HepG2 (cell line): ENCODE results near the gene TMEM184B. TPM values are rescaled to one million over a fixed set of nuclear protein-coding genes. Genes with fewer than 3 reads are reported as not detected.

Experiments
- ATF7 ChIP-seq, 2 experiments: fragments of 450-650 bp in 1 of 2; sonication (generic) in 1 of 2; formaldehyde crosslinking in 1 of 2; IDR thresholded peaks; 2 replicates each; pipeline versions ENCODE4 v1.4.0 to v1.6.1; 2016 to 2020; ENCODE audit warnings: antibody characterized with exemption in 1 of 2, mild to moderate bottlenecking in 1 of 2, missing genetic modification reagents in 1 of 2
- BRD4 ChIP-seq: sonication (generic); formaldehyde crosslinking; IDR thresholded peaks from 2 replicates; pipeline ENCODE4 v1.4.0; 2020; ENCODE audit warnings: missing genetic modification reagents
- E2F1 ChIP-seq: sonication (generic); formaldehyde crosslinking; IDR thresholded peaks from 2 replicates; pipeline ENCODE4 v1.5.0; 2020; ENCODE audit warnings: missing genetic modification reagents
- EP300 ChIP-seq, 3 experiments: sonication (generic) in 1 of 3; formaldehyde crosslinking in 1 of 3; IDR thresholded peaks; 2 replicates each; pipeline versions ENCODE4 v1.5.1 to v1.6.1; 2011 to 2020; ENCODE audit warnings: low read depth in 2 of 3, low read length in 2 of 3, borderline replicate concordance in 1 of 3, improper control_type of control experiment in 1 of 3, mild to moderate bottlenecking in 1 of 3, missing genetic modification reagents in 1 of 3, moderate library complexity in 1 of 3
- FOXC1 ChIP-seq: sonication (generic); formaldehyde crosslinking; IDR thresholded peaks from 2 replicates; pipeline ENCODE4 v1.8.0; 2022; ENCODE audit warnings: mild to moderate bottlenecking, missing genetic modification reagents, borderline replicate concordance
- KDM3A ChIP-seq: IDR thresholded peaks from 2 replicates; pipeline ENCODE4 v1.6.1; 2018; ENCODE audit warnings: low read depth, missing compliant biosample characterization
- LCORL ChIP-seq, 2 experiments: fragments of 450-650 bp in 1 of 2; sonication (generic) in 1 of 2; formaldehyde crosslinking in 1 of 2; IDR thresholded peaks; 2 replicates each; pipeline versions ENCODE4 v1.5.0 to v1.6.1; 2017 to 2020; ENCODE audit warnings: antibody characterized with exemption in 1 of 2, missing genetic modification reagents in 1 of 2
- MTA1 ChIP-seq: sonication (generic); formaldehyde crosslinking; IDR thresholded peaks from 2 replicates; pipeline ENCODE4 v1.4.0; 2020; ENCODE audit warnings: missing genetic modification reagents, mild to moderate bottlenecking, borderline replicate concordance
- NAIF1 ChIP-seq: sonication (generic); formaldehyde crosslinking; IDR thresholded peaks from 2 replicates; pipeline ENCODE4 v1.5.0; 2020; ENCODE audit warnings: mild to moderate bottlenecking, missing genetic modification reagents, borderline replicate concordance
- NCOR1 ChIP-seq: fragments of 200-600 bp; sonication (generic); IDR thresholded peaks from 2 replicates; pipeline ENCODE4 v1.7.0; 2017; ENCODE audit warnings: antibody characterized with exemption, low read length, borderline replicate concordance
- SP1 ChIP-seq, 2 experiments: fragments of 450-650 bp in 1 of 2; sonication (generic) in 1 of 2; formaldehyde crosslinking in 1 of 2; IDR thresholded peaks; 2 replicates each; pipeline versions ENCODE4 v1.4.0 to v1.6.1; 2016 to 2020; ENCODE audit warnings: missing genetic modification reagents in 1 of 2
- SRSF1 ChIP-seq: fragments of 200-400 bp; formaldehyde crosslinking; optimal IDR thresholded peaks from 2 replicates; pipeline ENCODE3; 2017; ENCODE audit warnings: mild to moderate bottlenecking, low read depth, low read length, moderate library complexity
- ZFYVE20 ChIP-seq: sonication (generic); formaldehyde crosslinking; IDR thresholded peaks from 2 replicates; pipeline ENCODE4 v1.8.0; 2023; ENCODE audit warnings: low read depth, mild to moderate bottlenecking, moderate library complexity, missing genetic modification reagents, borderline replicate concordance
- ZMYM3 ChIP-seq: sonication (generic); formaldehyde crosslinking; IDR thresholded peaks from 2 replicates; pipeline ENCODE4 v1.5.1; 2020; ENCODE audit warnings: mild to moderate bottlenecking, missing genetic modification reagents
- ZNF12 ChIP-seq: sonication (generic); formaldehyde crosslinking; IDR thresholded peaks from 2 replicates; pipeline ENCODE4 v1.5.0; 2020; ENCODE audit warnings: missing genetic modification reagents
- ZNF263 ChIP-seq: sonication (generic); formaldehyde crosslinking; IDR thresholded peaks from 2 replicates; pipeline ENCODE4 v1.4.0; 2020; ENCODE audit warnings: missing genetic modification reagents
- ZNF331 ChIP-seq: sonication (generic); formaldehyde crosslinking; IDR thresholded peaks from 2 replicates; pipeline ENCODE4 v1.4.0; 2020; ENCODE audit warnings: missing genetic modification reagents
- ZNF382 ChIP-seq: sonication (generic); formaldehyde crosslinking; IDR thresholded peaks from 2 replicates; pipeline ENCODE4 v1.5.0; 2020; ENCODE audit warnings: missing genetic modification reagents, mild to moderate bottlenecking, borderline replicate concordance
- ZNF430 ChIP-seq: sonication (generic); formaldehyde crosslinking; IDR thresholded peaks from 2 replicates; pipeline ENCODE4 v1.9.0; 2021; ENCODE audit warnings: mild to moderate bottlenecking, missing genetic modification reagents
- ZNF572 ChIP-seq: sonication (generic); formaldehyde crosslinking; IDR thresholded peaks from 2 replicates; pipeline ENCODE4 v1.5.1; 2020; ENCODE audit warnings: mild to moderate bottlenecking, missing genetic modification reagents
- ZNF598 ChIP-seq: sonication (generic); formaldehyde crosslinking; IDR thresholded peaks from 2 replicates; pipeline ENCODE4 v1.5.1; 2020; ENCODE audit warnings: mild to moderate bottlenecking, missing genetic modification reagents, borderline replicate concordance
- ZNF775 ChIP-seq: sonication (generic); formaldehyde crosslinking; IDR thresholded peaks from 2 replicates; pipeline ENCODE4 v1.4.0; 2020; ENCODE audit warnings: missing genetic modification reagents, mild to moderate bottlenecking, moderate library complexity, borderline replicate concordance
- polyA plus RNA-seq, 8 experiments: library from polyadenylated mRNA; depleted of rRNA in 3 of 8; stranded (reverse) in 7 of 8; unstranded in 1 of 8; fragments of >200 nt; fragmentation: Illumina TruSeq in 4 of 8; extraction: Trizol in 4 of 8; gene quantifications; 2 replicates each; pipeline versions ENCODE4 v1.2.1 to v1.2.3, GENCODE V29; 2011 to 2016; ENCODE audit warnings: low read depth in 4 of 8, missing spikeins in 1 of 8, mixed read lengths in 1 of 8; ENCODE audit not compliant: insufficient read depth in 1 of 8
- total RNA-seq, 5 experiments: library from RNA; depleted of rRNA; stranded (reverse); fragments of >200 nt; fragmentation: Illumina TruSeq; extraction: Trizol; gene quantifications; 2 replicates each; pipeline ENCODE4 v1.2.3, GENCODE V29; 2016; ENCODE audit warnings: low read depth in 1 of 5

TMEM184B gene
- total and polyA plus RNA-seq, 2 of the 13 experiments (the other 11 are each of a cell fraction or from before 2014, with no cell fraction given) = 15.9 to 16.0 TPM

- TF ChIP-seq E2F1 (0 out of 2 replicates have a peak, but pooled peaks have one; percentile 63), KDM3A (CRISPR knock-in tag) (peak; percentile 60; the same call in 1 of the 2 replicates), FOXC1 (CRISPR knock-in tag) (peak; percentile 73; the same call in 1 of the 2 replicates), EP300 (IDR thresholded peaks at IDR 0.05; ENCODE audit: low read depth in 2 of 2, low read length in 2 of 2) (peak in 1 of 2 experiments; percentile 43; a peak in 1 of 4 replicates), EP300 (CRISPR knock-in tag; IDR thresholded peaks at IDR 0.05; ENCODE audit: borderline replicate concordance) (peak; percentile 70), BRD4 (CRISPR knock-in tag) (peak; percentile 51; the same call in 1 of the 2 replicates), ZNF430 (CRISPR knock-in tag) (peak; percentile 68; the same call in 1 of the 2 replicates), ZMYM3 (CRISPR knock-in tag) (peak; percentile 66), ZNF382 (CRISPR knock-in tag) (no peak), ZNF775 (CRISPR knock-in tag) (no peak), NCOR1 (no peak), ZNF263 (peak; percentile 99), ATF7 (IDR thresholded peaks at IDR 0.05) (no peak), ATF7 (CRISPR knock-in tag; IDR thresholded peaks at IDR 0.05) (peak; percentile 92), ZNF331 (CRISPR knock-in tag) (peak; percentile 65; the same call in 1 of the 2 replicates), ZNF572 (CRISPR knock-in tag) (0 out of 2 replicates have a peak, but pooled peaks have one; percentile 71), MTA1 (peak; percentile 84; the same call in 1 of the 2 replicates), ZFYVE20 (CRISPR knock-in tag) (no peak), NAIF1 (CRISPR knock-in tag) (0 out of 2 replicates have a peak, but pooled peaks have one; percentile 25), ZNF12 (CRISPR knock-in tag) (no peak), SP1 (IDR thresholded peaks at IDR 0.05) (no peak), SP1 (CRISPR knock-in tag; IDR thresholded peaks at IDR 0.05) (peak; percentile 89), SRSF1 (peak; percentile 64), ZNF598 (CRISPR knock-in tag) (peak; percentile 72; the same call in 1 of the 2 replicates), LCORL (IDR thresholded peaks at IDR 0.05) (no peak), LCORL (CRISPR knock-in tag; IDR thresholded peaks at IDR 0.05) (peak; percentile 93; the same call in 1 of the 2 replicates)
Observed at GRCh38 chr22:38218661-38219622, 53.9 kb downstream of the TMEM184B start (continued).
